ENCODE measurements around the gene SPTLC2.
A peak's percentile ranks its signal among the peaks of the same experiment; 100 is the strongest.
"Not testable (repeated sequence)": the region's sequence is repeated elsewhere in the genome, so short reads cannot be mapped to it uniquely, and the experiment has no call there.

Gene SPTLC2

GRCh38 chr14:77616454-77617229 lies at the start of gene SPTLC2:
Gene SPTLC2, minus strand, starts transcription at chr14:77616637. Its CDS starts 58 bp downstream, at chr14:77616579.
- peak; percentile 99 for DNase-seq (ENCODE audit: low spot score)

- DNase-seq (ENCODE audit: low spot score): no peak
Observed at GRCh38 chr14:77663293-77663692, 46.9 kb upstream of the SPTLC2 start.

DNA sequence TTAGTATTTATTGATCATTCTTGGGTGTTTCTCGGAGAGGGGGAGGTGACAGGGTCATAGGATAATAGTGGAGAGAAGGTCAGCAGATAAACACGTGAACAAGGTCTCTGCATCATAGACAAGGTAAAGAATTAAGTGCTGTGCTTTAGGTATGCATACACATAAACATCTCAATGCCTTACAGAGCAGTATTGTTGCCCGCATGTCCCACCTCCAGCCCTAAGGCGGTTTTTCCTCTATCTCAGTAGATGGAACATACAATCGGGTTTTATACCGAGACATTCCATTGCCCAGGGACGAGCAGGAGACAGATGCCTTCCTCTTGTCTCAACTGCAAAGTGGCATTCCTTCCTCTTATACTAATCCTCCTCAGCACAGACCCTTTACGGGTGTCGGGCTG lies 45.1 kb upstream of the SPTLC2 start:
- not testable (repeated sequence) for DNase-seq (ENCODE audit: low spot score)

GRCh38 chr14:77660754-77661153 lies 44.3 kb upstream of the SPTLC2 start:
- no peak for DNase-seq (ENCODE audit: low spot score)

DNA sequence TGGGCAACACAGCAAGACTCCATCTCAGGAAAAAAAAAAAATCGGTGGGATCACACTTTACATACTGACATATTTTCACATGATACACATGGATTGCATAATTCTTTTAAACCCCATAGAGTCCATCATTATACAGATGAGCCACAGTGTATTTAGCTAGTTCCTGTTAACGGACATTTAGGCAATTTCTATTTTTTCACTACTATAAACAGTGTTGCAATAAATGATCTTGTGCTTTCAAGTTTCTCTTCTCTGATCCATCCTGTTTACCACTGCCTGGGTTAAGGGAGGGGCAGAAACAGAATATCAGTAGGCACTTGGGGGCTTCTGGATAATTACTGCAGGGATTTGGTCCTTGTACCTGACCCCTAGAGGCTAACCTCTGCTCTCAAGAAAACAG lies 43.4 kb upstream of the SPTLC2 start:
- DNase-seq (ENCODE audit: low spot score): no peak

- no peak for DNase-seq (ENCODE audit: low spot score)
Observed at GRCh38 chr14:77657280-77657679, 40.8 kb upstream of the SPTLC2 start.

GRCh38 chr14:77654001-77654441 lies 37.6 kb upstream of the SPTLC2 start:
- no peak for DNase-seq (ENCODE audit: low spot score)

- DNase-seq (ENCODE audit: low spot score): no peak
Observed at GRCh38 chr14:77649326-77649725, 32.9 kb upstream of the SPTLC2 start.

GRCh38 chr14:77648520-77649200 lies 32.2 kb upstream of the SPTLC2 start:
- no peak for DNase-seq (ENCODE audit: low spot score)

- DNase-seq (ENCODE audit: low spot score): no peak
Observed at GRCh38 chr14:77647853-77648252, 31.4 kb upstream of the SPTLC2 start.

DNA sequence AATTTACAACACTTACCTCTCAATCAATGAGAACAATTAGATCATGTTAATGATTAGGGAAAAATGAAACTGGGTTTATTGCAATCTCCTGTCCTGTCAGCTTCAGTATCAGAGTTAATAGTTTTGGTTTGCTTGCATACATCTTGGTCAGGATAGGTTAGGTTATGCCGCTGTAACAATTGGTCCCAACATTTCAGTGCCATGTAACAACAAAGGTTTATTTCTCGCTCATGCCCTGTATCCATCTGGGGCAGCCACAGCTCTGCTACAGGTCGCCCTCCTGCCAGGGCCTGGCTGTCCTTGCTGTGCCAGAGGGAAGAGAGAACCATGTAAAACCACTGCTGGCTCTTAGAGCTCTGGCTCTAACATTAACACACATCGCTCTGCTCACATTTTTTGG lies 30.5 kb upstream of the SPTLC2 start:
- DNase-seq (ENCODE audit: low spot score): no peak

DNA sequence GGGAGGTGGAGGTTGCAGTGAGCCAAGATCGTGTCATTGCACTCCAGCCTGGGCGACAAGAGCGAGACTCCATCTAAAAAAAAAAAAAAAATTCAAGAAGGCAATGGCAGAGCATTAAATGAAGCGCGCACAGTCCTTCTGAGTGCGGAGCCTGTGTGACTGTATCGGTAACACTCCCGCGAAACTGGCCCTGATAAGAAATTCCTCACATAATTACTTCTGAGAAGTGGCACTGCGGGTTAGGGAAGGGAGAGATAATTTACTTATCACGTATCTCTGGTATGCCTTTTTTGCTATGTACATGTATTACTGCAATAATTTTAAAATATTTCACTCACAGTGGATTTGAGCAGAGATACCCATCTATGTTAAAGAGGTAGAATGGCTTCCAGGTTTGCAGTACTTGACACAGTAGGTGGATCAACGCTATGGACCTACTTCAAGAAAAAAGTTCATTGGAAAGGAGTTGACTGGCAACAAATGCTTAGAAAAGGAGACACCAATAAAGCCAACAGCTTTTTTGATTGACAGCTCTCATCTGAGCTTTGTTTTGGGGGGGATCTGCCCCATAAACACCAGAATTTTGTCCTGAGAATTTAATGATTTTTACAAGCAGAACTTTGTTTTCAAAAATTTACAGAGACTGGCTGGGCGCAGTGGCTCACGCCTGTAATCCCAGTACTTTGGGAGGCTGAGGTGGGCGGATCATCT lies 29.2 kb upstream of the SPTLC2 start:
- no peak for DNase-seq (ENCODE audit: low spot score)

DNA sequence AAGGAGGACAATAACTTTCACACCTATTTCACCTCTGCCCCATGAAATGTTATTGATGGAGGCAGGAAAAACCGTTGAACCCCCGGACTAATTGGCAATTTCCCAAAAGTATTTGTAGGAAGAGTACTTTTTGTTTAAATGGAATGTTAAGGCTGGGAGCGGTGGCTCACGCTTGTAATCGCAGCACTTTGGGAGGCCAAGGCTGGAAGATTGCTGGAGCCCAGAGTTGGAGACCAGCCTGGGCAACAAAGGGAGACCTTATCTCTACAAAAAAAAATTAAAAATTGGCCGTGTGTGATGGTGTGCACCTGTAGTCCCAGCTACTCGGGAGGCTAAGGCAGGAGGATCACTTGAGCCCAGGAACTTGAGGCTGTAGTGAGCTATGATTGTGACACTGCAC lies 26.0 kb upstream of the SPTLC2 start:
- no peak for DNase-seq (ENCODE audit: low spot score)

DNA sequence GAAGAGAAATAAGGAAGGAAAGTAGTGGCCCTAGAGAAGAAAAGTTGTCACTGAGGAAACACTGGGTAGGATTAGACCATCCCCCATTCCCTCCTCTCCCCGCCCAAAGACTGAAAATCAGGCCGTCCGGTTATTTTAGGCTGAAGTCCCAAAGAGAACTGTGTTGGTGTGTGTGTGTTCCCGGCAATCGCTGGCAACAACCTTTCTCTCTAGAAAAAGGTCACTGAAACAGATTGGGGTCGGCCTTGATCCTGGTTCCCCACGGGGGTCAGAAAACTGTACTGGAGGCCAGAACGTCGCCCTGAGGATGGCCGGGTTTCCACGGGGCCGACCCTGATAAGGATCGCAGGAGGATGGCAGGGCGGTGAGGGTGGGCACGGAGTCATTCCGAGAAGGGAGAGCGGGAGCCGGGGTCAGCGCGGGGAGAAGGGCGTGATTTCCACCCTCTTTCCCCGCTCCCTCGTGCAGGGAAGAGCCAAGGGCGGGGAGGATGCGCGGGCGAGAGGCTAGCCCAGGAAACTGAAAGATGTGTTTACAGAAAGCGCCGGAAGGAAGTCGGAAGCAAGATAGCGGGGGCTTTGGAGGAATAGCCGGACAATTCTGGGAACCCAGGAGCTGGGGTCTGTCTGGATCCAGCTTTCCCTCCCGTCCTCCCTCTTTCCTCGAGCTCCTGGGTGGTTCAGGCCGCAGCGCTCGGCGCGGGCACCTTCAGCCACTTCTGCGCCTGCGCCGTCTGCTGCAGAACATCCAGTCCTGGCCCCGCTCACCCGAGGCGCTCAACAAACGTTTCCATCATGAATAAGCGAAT lies 25.3 kb upstream of the SPTLC2 start:
- no peak for DNase-seq (ENCODE audit: low spot score)

GRCh38 chr14:77640756-77641533 lies 24.5 kb upstream of the SPTLC2 start:
- no peak for DNase-seq (ENCODE audit: low spot score)

- no peak for DNase-seq (ENCODE audit: low spot score)
Observed at GRCh38 chr14:77638771-77639171, 22.3 kb upstream of the SPTLC2 start.

GRCh38 chr14:77635869-77636268 lies 19.4 kb upstream of the SPTLC2 start:
- DNase-seq (ENCODE audit: low spot score): not testable (repeated sequence)

DNA sequence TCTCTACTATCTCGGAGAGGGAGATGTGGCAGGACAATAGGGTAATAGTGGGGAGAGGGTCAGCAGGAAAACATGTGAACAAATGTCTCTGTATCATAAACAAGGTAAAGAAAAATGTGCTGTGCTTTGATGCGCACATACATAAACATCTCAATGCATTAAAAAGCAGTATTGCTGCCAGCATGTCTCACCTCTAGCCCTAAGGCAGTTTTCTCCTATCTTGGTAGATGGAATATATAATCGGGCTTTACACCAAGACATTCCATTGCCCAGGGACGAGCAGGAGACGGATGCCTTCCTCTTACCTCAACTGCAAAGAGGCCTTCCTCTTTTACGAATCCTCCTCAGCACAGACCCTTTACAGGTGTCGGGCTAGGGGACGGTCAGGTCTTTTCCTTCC lies 19.0 kb upstream of the SPTLC2 start:
- not testable (repeated sequence) for DNase-seq (ENCODE audit: low spot score)

- no peak for DNase-seq (ENCODE audit: low spot score)
Observed at GRCh38 chr14:77630111-77630510, 13.7 kb upstream of the SPTLC2 start.

GRCh38 chr14:77625360-77625759 lies 8.9 kb upstream of the SPTLC2 start:
- no peak for DNase-seq (ENCODE audit: low spot score)

DNA sequence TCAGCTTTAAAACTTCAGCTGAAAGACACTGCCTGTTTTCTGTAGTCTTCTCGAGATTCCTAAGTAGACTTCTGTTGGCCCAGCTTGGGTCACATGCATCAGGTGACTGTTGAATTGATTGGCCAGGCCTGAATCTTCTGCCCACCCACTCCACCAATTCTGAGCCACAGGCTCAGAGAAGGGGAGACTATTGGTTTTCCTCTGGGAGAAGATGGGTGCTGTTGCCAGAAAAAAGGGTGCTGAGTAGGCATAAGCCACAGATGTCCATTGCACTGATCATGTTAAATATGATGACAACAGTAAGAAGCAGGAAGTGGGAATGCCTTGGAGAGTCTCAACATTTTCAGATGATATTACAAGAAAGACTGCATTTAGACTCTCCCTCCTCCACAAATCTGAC lies 6.8 kb upstream of the SPTLC2 start:
- DNase-seq (ENCODE audit: low spot score): no peak
